ENCODE measurements around the gene ZNF143. TPM values are rescaled to one million over a fixed set of nuclear protein-coding genes. Genes with fewer than 3 reads are reported as not detected.
"Not testable (repeated sequence)": the region's sequence is repeated elsewhere in the genome, so short reads cannot be mapped to it uniquely, and the experiment has no call there.

The ZNF143 gene
- total RNA-seq, 4 donors from 2014 or later: 30.0 to 38.8 (median 34.5) TPM

- intact Hi-C loops (cut with DNase I): loop anchor here (5.0 to 10.0 kb wide), 2 partner anchors 34 to 222 kb away; no protein-coding TSS in a partner anchor
Measured at GRCh38 chr11:9533058-9533457, 72.2 kb downstream of the ZNF143 start.

GRCh38 chr11:9533736-9534473 is 73.1 kb downstream of the ZNF143 start:
- no peak overlapping the region for H3K4me3 ChIP-seq
- WGBS: 60% methylated on average over 5 of the region's 5 CpGs
- TF ChIP-seq EP300 (IDR thresholded peaks at IDR 0.05): no peak
- TF ChIP-seq CTCF (IDR thresholded peaks at IDR 0.05): no peak
- TF ChIP-seq POLR2A (IDR thresholded peaks at IDR 0.05; ENCODE audit: low read depth): no peak
- no peak for TF ChIP-seq POLR2AphosphoS5 (IDR thresholded peaks at IDR 0.05)
- no peak for DNase-seq (ENCODE audit: extremely low spot score)
- H3K4me1 ChIP-seq: peaks cover 14 to 44% (median 40%) of the 10 kb centered on the region in 4 donors
- no peaks in the 10 kb centered on the region for H3K27me3 ChIP-seq
- H3K9me3 ChIP-seq: no peaks in the 10 kb centered on the region
- peaks cover 0 to under 1% (median 0%) of the 10 kb centered on the region in 4 donors for H3K36me3 ChIP-seq
- peak overlapping the region in 3 of 4 donors; percentile 73 to 75 (median 74) for H3K27ac ChIP-seq (replicated peaks in 1 of 4)
- intact Hi-C loops (cut with DNase I): loop anchor here (5.0 to 10.0 kb wide), 2 partner anchors 33 to 221 kb away; no protein-coding TSS in a partner anchor

More at GRCh38 chr11:9533058-9533457, 72.2 kb downstream of the ZNF143 start:
- TF ChIP-seq CTCF (IDR thresholded peaks at IDR 0.05) (no peak), EP300 (IDR thresholded peaks at IDR 0.05) (no peak), POLR2AphosphoS5 (IDR thresholded peaks at IDR 0.05) (no peak), POLR2A (IDR thresholded peaks at IDR 0.05; ENCODE audit: low read depth) (no peak)
- Histone ChIP-seq H3K4me3 (no peak overlapping the region), H3K27me3 (no peaks in the 10 kb centered on the region), H3K27ac (replicated peaks in 1 of 4) (no peak overlapping the region), H3K9me3 (no peaks in the 10 kb centered on the region), H3K36me3 (peaks cover 0 to 4% (median 0%) of the 10 kb centered on the region in 4 donors), H3K4me1 (peaks cover 15 to 52% (median 49%) of the 10 kb centered on the region in 4 donors)
- DNase-seq (ENCODE audit: extremely low spot score): no peak
- WGBS: 96% methylated on average over 9 of the region's 9 CpGs

- intact Hi-C loops (cut with DNase I): loop anchor here (5.0 to 10.0 kb wide), 3 partner anchors 77 to 220 kb away; partner anchors contain the start of gene SWAP70
- no peaks in the 10 kb centered on the region for H3K36me3 ChIP-seq
- peak overlapping the region; percentile 66 to 75 (median 74) for H3K27ac ChIP-seq (replicated peaks in 1 of 4)
Measured at GRCh38 chr11:9535189-9535781, 74.5 kb downstream of the ZNF143 start.

GRCh38 chr11:9538548-9538947 is 77.7 kb downstream of the ZNF143 start:
- Histone ChIP-seq H3K4me3 (no peak overlapping the region), H3K27me3 (no peaks in the 10 kb centered on the region), H3K27ac (replicated peaks in 1 of 4) (no peak overlapping the region), H3K4me1 (peaks cover 6 to 23% (median 22%) of the 10 kb centered on the region in 4 donors), H3K9me3 (no peaks in the 10 kb centered on the region), H3K36me3 (no peaks in the 10 kb centered on the region)
- WGBS: 91% methylated on average over 2 of the region's 2 CpGs
- intact Hi-C loops (cut with DNase I): loop anchor here (5.0 to 10.0 kb wide), 3 partner anchors 74 to 216 kb away; partner anchors contain the start of gene SWAP70
- DNase-seq (ENCODE audit: extremely low spot score): no peak
- TF ChIP-seq POLR2AphosphoS5 (IDR thresholded peaks at IDR 0.05) (no peak), CTCF (IDR thresholded peaks at IDR 0.05) (no peak), POLR2A (IDR thresholded peaks at IDR 0.05; ENCODE audit: low read depth) (no peak), EP300 (IDR thresholded peaks at IDR 0.05) (no peak)

More at GRCh38 chr11:9535189-9535781, 74.5 kb downstream of the ZNF143 start:
- Histone ChIP-seq H3K4me3 (no peak overlapping the region), H3K9me3 (no peaks in the 10 kb centered on the region), H3K4me1 (peaks cover 6 to 30% (median 26%) of the 10 kb centered on the region in 4 donors), H3K27me3 (no peaks in the 10 kb centered on the region)
- TF ChIP-seq EP300 (IDR thresholded peaks at IDR 0.05) (no peak), CTCF (IDR thresholded peaks at IDR 0.05) (peak; percentile 71 to 81 (median 77)), POLR2AphosphoS5 (IDR thresholded peaks at IDR 0.05) (peak; percentile 80 to 86)
- WGBS: 51% methylated on average over 6 of the region's 6 CpGs
- DNase-seq (ENCODE audit: extremely low spot score): peak; percentile 96

- H3K27me3 ChIP-seq; DNase-seq (ENCODE audit: extremely low spot score); H3K27ac ChIP-seq (replicated peaks in 1 of 4); H3K36me3 ChIP-seq; H3K9me3 ChIP-seq; intact Hi-C loops (cut with DNase I); H3K4me3 ChIP-seq; H3K4me1 ChIP-seq: not testable (repeated sequence)
- 90% methylated on average over 5 of the region's 5 CpGs for WGBS
Measured at GRCh38 chr11:9549216-9549615, 88.4 kb downstream of the ZNF143 start.
